ENCODE data around the gene INPP5A. TPM values are rescaled to one million over a fixed set of nuclear protein-coding genes. Genes with fewer than 3 reads are reported as not detected.
"Not testable (repeated sequence)": the region's sequence is repeated elsewhere in the genome, so short reads cannot be mapped to it uniquely, and the experiment has no call there.

INPP5A gene
- total RNA-seq, 3 donors from 2014 or later: 5.8 to 8.8 (median 6.9) TPM

DNA sequence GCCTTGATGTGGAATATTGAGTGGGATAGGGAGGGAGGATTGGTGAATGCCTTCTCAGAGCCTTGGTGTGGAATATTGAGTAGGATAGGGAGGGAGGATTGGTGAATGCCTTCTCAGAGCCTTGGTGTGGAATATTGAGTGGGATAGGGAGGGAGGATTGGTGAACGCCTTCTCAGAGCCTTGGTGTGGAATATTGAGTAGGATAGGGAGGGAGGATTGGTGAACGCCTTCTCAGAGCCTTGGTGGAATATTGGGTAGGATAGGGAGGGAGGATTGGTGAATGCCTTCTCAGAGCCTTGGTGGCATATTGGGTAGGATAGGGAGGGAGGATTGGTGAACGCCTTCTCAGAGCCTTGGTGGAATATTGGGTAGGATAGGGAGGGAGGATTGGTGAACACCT, 16.0 kb downstream of the INPP5A start:
- H3K4me3 Mint-ChIP-seq; ATAC-seq; H3K9me3 Mint-ChIP-seq; DNase-seq; H3K27me3 Mint-ChIP-seq (ENCODE audit: low read depth); H3K36me3 Mint-ChIP-seq (ENCODE audit: insufficient read depth): not testable (repeated sequence)
- H3K4me1 Mint-ChIP-seq (ENCODE audit: low read depth): peaks cover 23% of the 10 kb centered on the region

DNA sequence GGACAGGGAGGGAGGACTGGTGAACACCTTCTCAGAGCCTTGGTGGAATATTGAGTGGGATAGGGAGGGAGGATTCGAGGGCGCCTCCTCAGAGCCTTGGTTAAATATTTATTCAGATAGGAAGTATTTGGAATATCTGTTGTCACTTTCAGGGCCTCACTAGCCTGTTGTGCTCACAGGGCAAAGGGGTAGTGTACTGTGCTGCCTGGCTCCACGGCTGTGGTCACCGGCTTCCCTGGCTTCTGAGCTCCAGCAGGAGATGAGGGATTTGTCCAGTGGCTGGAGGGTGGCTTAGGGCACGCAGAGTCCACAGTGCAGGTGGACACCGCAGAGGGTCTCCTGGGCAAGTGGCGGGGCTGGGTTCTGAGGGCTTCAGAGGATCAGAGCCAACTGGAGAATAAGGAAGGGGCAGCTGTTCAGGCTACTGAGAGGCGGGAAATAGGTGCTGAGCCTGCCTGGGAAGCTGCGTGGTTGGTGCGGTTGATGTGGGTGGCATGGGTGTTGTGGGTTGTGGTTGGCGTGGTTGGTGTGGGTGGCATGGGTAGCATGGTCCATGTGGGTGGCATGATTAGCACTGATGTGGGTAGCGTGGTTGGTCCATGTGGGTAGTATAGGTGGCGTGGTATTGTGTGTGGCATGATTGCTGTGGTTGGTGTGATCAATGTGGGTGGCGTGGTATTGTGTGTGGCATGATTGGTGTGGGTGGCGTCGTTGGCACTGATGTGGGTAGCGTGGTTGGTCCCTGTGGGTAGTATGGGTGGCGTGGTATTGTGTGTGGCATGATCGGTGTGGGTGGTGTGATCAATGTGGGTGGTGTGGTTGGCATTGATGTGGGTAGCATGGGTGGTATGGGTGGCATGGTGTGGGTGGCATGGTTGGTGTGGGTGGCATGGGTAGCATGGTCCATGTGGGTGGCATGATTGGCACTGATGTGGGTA, 16.7 kb downstream of the INPP5A start:
- no peaks in the 10 kb centered on the region for H3K27me3 Mint-ChIP-seq (ENCODE audit: low read depth)
- no peak overlapping the region for H3K4me3 Mint-ChIP-seq
- H3K36me3 Mint-ChIP-seq (ENCODE audit: insufficient read depth): peaks cover 4% of the 10 kb centered on the region
- ATAC-seq: no peak
- peaks cover 23% of the 10 kb centered on the region for H3K4me1 Mint-ChIP-seq (ENCODE audit: low read depth)
- no peaks in the 10 kb centered on the region for H3K9me3 Mint-ChIP-seq
- no peak for DNase-seq

DNA sequence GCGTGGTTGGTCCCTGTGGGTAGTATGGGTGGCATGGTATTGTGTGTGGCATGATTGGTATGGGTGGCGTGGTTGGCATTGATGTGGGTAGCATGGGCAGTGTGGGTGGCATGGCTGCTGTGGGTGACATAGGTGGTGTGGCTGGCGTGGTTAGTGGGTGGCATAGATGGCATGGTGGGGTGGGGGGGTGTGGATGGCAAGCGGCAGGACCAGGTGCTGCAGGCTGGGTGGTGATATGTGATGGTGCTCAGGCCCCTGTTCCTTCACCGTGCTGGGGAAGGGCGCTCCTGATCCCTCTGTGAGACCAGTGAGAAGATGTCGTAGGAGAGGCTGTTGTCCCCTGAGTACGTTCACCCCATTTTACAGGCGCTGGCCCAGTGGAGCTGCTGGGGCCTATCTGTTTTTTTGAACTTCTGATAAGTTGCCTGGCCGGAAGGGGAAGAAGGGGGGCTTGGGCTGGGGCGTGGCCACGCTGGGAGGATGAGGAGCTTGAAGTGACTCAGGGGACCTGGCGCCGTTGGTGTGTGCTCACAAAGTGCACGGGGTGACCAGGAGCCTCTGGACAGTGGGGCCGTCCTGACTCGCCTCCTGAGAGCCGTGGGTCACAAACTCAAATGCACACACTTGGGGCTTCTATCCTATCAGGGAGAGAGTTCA, 17.5 kb downstream of the INPP5A start:
- Mint-ChIP-seq H3K9me3 (no peaks in the 10 kb centered on the region), H3K27me3 (ENCODE audit: low read depth) (no peaks in the 10 kb centered on the region), H3K36me3 (ENCODE audit: insufficient read depth) (peaks cover 6% of the 10 kb centered on the region), H3K4me3 (peak overlapping the region; percentile 9), H3K4me1 (ENCODE audit: low read depth) (peaks cover 30% of the 10 kb centered on the region)
- peak; percentile 53 to 67 for ATAC-seq
- DNase-seq: no peak

DNA sequence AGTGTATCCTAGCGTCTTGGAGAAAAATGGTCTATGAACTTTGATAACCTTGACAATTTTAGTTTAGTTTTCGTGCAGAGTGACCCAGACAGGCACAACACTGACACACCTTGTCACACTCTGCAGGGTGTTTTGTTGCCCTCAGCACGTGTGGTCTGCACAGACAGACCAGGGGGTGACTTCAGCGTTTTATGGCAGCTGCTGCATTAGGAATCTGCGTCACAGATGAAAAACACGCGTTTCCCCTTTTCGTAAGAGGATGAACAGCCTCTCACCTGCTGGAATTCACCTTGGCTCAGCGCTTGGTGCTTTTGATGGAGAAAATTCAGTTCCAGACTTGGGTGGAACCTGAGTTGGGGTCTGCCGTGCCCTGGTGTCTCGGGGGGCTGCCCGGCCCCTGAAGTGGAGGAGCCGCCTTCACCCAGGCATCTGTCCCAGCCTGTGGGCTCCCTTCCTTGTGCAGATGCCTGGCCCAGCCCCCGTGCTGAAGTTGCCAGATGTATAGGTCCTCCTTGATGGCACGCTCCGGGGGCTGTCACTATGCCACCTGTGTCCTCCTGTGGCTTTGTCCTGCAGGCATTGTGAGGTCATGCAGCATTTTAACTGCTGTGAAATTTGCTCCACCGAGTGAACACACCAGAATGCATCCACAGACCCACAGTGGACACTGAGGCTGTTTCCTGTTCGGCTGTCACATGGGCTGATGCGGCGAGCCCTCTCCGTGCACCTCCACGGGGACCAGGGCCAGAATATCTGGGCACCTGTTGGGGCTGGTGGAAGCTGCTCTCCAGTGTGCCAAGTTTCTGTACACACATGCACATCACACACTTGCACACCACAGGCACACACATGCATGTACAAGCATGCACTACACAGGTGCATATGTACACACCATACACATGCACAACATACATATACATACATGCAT, 18.3 kb downstream of the INPP5A start:
- no peaks in the 10 kb centered on the region for H3K9me3 Mint-ChIP-seq
- H3K36me3 Mint-ChIP-seq (ENCODE audit: insufficient read depth): peaks cover 6% of the 10 kb centered on the region
- no peak for ATAC-seq
- H3K4me1 Mint-ChIP-seq (ENCODE audit: low read depth): peaks cover 30% of the 10 kb centered on the region
- no peaks in the 10 kb centered on the region for H3K27me3 Mint-ChIP-seq (ENCODE audit: low read depth)
- peak overlapping the region; percentile 9 for H3K4me3 Mint-ChIP-seq
- no peak for DNase-seq

DNA sequence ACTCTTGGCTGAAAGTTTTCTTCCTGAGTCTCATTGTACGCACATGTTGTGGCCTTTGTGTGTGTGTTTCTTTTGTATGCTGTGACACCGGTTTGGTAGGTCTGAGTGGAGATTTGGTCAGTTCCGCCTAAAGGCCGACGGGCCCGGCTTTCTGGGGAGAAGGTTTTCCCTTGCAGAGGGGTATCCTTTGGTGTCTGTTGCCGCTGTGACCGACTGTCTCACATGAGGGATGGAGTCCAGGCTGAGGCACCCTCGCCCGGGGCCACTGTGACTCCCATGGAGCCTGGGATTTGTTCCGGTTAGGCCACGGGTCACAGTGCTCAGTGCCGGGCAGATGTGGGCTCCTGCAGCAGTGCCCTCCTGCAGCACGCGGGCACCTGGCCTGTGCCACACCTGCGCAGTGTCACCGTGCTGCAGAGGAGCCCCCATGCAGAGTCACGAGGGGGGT, 19.4 kb downstream of the INPP5A start:
- H3K9me3 Mint-ChIP-seq: no peaks in the 10 kb centered on the region
- H3K4me3 Mint-ChIP-seq: no peak overlapping the region
- peaks cover 6% of the 10 kb centered on the region for H3K36me3 Mint-ChIP-seq (ENCODE audit: insufficient read depth)
- DNase-seq (no peak), ATAC-seq (no peak)
- H3K4me1 Mint-ChIP-seq (ENCODE audit: low read depth): peaks cover 24% of the 10 kb centered on the region
- H3K27me3 Mint-ChIP-seq (ENCODE audit: low read depth): no peaks in the 10 kb centered on the region

DNA sequence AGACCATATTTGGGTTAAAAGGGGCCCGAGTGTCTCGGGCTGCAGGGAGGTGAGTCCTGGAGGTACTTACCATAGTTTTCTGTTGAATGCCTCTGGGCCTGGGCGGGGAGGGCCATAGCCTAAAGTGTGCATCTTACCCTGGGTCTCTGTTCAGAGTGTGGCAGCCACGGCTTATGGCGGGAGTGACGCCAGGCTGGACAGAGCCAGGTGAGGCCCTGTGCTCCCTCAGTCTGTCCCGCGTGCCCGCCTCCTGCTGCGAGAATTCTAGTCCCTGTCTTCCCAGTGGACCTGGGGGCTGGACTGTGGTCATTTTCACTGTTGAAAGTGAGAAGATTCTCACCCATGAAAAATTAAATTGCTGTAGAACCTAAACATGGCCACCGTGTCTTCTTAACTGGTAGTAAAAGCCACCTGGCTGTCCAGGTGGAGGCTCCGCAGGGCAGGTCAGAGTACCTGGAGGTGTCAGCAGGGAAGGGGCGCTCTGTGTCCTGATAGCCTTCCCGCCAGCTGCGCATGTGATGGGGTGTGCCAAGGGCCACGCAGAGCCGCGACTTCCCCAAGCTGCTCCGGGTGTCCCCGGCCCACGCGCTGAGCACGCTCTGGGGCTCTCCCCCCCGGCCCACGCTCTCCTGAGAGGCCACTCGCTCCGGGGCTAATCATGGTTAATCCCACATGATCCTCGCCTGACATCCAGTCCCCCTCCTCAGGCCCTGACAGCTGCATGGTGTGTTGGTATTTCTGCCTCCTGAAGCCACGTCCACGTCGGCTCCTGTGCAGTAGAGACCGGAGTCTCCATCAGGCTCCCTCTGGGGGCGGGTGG, 20.3 kb downstream of the INPP5A start:
- DNase-seq (no peak), ATAC-seq (no peak)
- H3K9me3 Mint-ChIP-seq: no peaks in the 10 kb centered on the region
- H3K27me3 Mint-ChIP-seq (ENCODE audit: low read depth): no peaks in the 10 kb centered on the region
- H3K4me1 Mint-ChIP-seq (ENCODE audit: low read depth): peaks cover 24% of the 10 kb centered on the region
- peaks cover 6% of the 10 kb centered on the region for H3K36me3 Mint-ChIP-seq (ENCODE audit: insufficient read depth)
- no peak overlapping the region for H3K4me3 Mint-ChIP-seq

DNA sequence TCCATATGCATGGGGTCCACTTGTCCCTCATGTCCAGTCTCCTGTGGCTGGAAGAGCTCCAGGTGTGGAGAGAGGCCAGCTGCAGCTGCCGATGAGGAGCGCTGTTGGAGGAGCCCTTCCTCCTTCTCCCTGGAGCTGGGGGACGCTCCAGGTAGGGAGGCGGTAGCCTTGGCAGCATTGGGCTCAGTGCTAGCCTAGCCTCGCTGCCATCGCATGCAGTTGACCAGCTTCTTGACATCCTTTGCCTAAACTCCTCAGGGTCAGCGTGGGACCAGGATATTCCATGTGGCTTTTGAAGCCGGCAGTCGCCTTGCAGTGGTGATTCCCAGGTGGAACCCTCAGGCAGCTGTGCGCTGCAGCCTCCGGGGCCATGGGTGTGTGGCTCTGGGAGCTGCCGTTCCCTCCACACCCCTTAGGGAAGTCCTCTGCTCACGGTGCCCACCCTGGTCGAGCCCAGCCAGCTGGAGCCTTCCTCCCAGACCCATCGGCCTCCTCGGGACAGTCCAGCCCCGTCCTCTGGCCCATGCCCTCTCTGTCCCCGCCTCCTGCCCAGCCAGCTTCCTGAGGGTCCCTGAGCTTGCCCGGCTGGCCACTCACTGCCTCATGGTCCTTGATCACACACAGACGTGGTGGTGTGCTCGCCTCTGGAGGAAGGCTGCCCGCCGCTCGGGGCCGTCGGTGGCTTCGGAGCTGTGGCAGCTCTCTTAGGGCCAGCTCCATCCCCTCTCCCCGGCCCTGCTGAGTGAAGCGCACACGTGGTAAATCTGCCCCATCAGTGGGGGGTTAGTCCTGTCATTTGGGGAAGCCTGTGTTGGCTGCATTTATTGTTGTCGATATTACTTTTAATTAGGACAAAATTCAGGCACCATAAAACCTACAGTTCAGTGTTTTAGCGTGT, 21.2 kb downstream of the INPP5A start:
- Mint-ChIP-seq H3K9me3 (no peaks in the 10 kb centered on the region), H3K36me3 (ENCODE audit: insufficient read depth) (peaks cover 6% of the 10 kb centered on the region), H3K4me3 (no peak overlapping the region), H3K27me3 (ENCODE audit: low read depth) (no peaks in the 10 kb centered on the region), H3K4me1 (ENCODE audit: low read depth) (peaks cover 28% of the 10 kb centered on the region)
- DNase-seq: no peak
- ATAC-seq: no peak

DNA sequence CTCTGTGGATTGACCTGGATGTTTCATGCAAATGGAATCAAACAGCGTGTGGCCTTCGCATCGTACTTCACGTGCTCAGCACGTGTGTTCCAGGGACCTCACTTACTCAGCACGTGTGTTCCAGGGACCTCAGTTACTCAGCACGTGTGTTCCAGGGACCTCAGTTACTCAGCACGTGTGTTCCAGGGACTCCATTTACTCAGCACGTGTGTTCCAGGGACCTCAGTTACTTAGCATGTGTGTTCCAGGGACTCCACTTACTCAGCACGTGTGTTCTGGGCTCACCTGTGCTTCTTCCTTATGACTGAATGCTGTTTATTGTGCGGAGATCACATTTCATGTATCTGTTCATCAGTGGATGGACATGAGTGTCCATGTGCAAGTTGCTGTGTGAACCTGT, 22.0 kb downstream of the INPP5A start:
- ATAC-seq (no peak), DNase-seq (no peak)
- Mint-ChIP-seq H3K36me3 (ENCODE audit: insufficient read depth) (peaks cover 6% of the 10 kb centered on the region), H3K27me3 (ENCODE audit: low read depth) (no peaks in the 10 kb centered on the region), H3K4me3 (no peak overlapping the region), H3K9me3 (no peaks in the 10 kb centered on the region), H3K4me1 (ENCODE audit: low read depth) (peaks cover 28% of the 10 kb centered on the region)

DNA sequence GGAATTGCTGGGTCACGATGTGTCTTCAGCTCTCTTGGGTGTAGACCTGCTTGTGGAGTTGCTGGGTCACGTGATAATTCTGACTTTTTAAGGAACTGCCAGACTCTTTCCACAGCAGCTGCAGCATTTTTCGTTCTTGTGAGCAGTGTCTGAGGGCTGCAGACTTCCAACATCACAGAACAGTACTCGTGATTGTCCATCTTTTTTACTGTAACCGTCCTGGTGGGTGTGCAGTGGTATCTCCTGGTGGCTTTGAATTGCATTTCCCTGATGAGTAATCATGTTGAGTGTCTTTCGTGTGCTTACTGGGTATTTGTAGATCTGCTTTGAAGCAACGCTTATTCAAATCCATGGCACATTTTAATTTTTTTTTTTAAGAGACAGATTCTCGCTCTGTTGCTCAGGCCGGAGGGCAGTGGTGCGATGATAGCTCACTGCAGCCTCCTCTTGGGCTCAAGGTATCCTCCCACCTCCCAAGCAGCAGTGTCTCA, 22.7 kb downstream of the INPP5A start:
- Mint-ChIP-seq H3K9me3 (no peaks in the 10 kb centered on the region), H3K36me3 (ENCODE audit: insufficient read depth) (peaks cover 6% of the 10 kb centered on the region), H3K27me3 (ENCODE audit: low read depth) (no peaks in the 10 kb centered on the region), H3K4me3 (no peak overlapping the region), H3K4me1 (ENCODE audit: low read depth) (peaks cover 30% of the 10 kb centered on the region)
- no peak for DNase-seq
- ATAC-seq: peak in 1 of 2 donors; percentile 28

DNA sequence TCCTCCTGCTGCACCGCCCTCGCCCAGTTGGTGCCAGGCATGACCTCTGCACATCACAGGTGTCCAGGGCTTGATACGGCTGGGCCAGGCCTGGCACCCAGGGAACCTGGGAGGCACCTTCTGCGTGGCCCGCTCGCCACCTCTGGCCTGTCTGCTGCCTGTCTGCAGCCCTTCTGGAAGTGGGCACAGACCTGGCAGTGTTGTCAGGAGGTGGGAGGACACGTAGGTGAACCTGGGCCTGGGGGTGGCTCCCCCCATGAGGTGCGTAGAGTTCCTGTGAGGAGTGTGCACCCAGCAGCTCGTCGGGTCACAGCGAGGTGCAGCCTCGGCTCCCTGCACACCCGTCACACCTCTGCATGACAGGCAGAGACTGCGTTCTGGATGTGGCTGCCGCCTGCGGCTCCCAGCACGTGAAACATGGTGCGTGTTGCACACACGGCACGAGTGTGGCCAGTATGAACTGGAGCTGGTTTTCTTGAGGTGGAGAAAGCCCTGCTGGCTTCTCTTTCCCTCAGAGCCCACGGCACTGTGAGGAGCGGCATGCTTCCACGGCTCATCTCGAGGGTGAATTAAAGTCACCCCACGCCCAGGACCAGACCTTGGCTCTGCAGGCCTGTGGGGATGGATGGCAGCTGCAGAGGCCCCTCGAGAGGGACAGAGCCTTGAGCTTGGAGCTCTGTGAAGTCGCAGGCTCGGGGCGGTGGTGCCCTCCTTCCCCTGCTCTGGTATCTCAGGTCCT, 24.8 kb downstream of the INPP5A start:
- no peak for ATAC-seq
- Mint-ChIP-seq H3K27me3 (ENCODE audit: low read depth) (no peaks in the 10 kb centered on the region), H3K4me1 (ENCODE audit: low read depth) (peaks cover 34% of the 10 kb centered on the region)

DNA sequence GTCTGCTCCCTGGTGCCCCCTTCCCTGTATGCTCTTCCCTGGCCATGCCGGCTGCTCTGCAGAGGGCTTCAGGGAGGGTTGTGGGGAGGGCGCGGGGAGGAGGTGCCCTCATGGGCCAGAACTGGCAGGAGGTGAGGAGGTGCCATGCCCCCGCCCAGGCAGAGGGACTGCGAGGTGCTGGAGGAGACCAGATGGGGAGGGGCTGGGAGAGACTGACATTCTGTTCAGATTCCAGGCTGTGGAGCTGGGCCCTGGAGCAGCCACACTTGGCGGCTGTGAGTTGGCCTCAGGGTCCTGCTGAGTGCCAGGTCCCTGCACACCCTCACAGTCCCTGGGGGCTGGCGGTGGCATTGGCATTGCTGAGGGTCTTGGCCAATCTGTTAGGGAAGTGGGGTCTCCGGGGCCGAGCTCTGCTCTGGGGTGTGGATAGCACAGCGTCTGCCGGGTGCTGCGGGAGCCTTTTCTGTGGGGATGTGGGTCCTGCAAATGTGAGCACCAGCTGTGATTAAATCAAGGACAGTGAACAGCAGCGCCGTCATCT, 25.4 kb downstream of the INPP5A start:
- H3K4me3 Mint-ChIP-seq: no peak overlapping the region
- peaks cover 34% of the 10 kb centered on the region for H3K4me1 Mint-ChIP-seq (ENCODE audit: low read depth)
- DNase-seq (no peak), ATAC-seq (no peak)
- no peaks in the 10 kb centered on the region for H3K9me3 Mint-ChIP-seq
- peaks cover 1% of the 10 kb centered on the region for H3K36me3 Mint-ChIP-seq (ENCODE audit: insufficient read depth)
- no peaks in the 10 kb centered on the region for H3K27me3 Mint-ChIP-seq (ENCODE audit: low read depth)

More for the DNA sequence above, 24.8 kb downstream of the INPP5A start:
- H3K4me3 Mint-ChIP-seq: no peak overlapping the region
- peaks cover 1% of the 10 kb centered on the region for H3K36me3 Mint-ChIP-seq (ENCODE audit: insufficient read depth)
- H3K9me3 Mint-ChIP-seq: no peaks in the 10 kb centered on the region
- no peak for DNase-seq
